Measurements from ENCODE around the gene UACA. TPM values are rescaled to one million over a fixed set of nuclear protein-coding genes. Genes with fewer than 3 reads are reported as not detected.

Gene UACA
- total RNA-seq, 1 experiment from 2014 or later, result 44.8 TPM

DNA sequence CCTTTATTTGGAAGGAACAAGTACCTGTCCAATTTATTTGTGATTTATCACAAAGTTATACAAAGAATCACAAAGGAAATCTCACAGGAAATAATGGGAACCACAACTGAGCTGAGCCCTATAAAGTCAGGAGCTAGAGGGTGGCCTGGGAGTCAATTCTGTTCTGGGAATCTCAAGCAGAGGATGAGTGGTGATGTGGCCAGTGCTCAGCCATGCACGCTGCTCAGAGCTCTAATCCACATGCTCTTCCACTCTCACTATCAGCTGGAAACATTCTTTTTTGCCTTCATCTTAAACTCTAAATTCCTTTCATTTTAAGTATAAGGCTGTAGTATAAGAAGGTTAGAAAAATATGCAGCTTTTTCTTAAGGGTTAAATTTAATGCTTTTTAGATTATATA is 36.6 kb downstream of the UACA start:
- H3K36me3 Mint-ChIP-seq, result no peaks in the 10 kb centered on the region
- ATAC-seq, result peak; percentile 77
- no peak for DNase-seq (ENCODE audit: low spot score)
- ChIA-PET CTCF (interaction anchor here (0.8 to 1.6 kb wide), 2 partner anchors 17 to 85 kb away, joined by 3 to 8 read pairs; no protein-coding TSS in a partner anchor), POLR2A (no interaction called here)
- peak overlapping the region; percentile 24; the same call in 1 of the 2 replicates for H3K27ac Mint-ChIP-seq
- H3K4me3 Mint-ChIP-seq, result no peak overlapping the region
- TF ChIP-seq NR3C1 (CRISPR knock-in tag; conservative IDR thresholded peaks at IDR 0.05; ENCODE audit: low read depth) (no peak), FOXK1 (CRISPR knock-in tag; IDR thresholded peaks at IDR 0.05) (no peak), ZNF263 (CRISPR knock-in tag; IDR thresholded peaks at IDR 0.05; ENCODE audit: low read depth) (no peak), FOXJ3 (CRISPR knock-in tag; IDR thresholded peaks at IDR 0.05; ENCODE audit: borderline replicate concordance) (no peak), SMAD4 (CRISPR knock-in tag; IDR thresholded peaks at IDR 0.05) (no peak), NFYB (CRISPR knock-in tag; conservative IDR thresholded peaks at IDR 0.05; ENCODE audit: low read depth) (no peak)
- TF ChIP-seq, protein P1, sequence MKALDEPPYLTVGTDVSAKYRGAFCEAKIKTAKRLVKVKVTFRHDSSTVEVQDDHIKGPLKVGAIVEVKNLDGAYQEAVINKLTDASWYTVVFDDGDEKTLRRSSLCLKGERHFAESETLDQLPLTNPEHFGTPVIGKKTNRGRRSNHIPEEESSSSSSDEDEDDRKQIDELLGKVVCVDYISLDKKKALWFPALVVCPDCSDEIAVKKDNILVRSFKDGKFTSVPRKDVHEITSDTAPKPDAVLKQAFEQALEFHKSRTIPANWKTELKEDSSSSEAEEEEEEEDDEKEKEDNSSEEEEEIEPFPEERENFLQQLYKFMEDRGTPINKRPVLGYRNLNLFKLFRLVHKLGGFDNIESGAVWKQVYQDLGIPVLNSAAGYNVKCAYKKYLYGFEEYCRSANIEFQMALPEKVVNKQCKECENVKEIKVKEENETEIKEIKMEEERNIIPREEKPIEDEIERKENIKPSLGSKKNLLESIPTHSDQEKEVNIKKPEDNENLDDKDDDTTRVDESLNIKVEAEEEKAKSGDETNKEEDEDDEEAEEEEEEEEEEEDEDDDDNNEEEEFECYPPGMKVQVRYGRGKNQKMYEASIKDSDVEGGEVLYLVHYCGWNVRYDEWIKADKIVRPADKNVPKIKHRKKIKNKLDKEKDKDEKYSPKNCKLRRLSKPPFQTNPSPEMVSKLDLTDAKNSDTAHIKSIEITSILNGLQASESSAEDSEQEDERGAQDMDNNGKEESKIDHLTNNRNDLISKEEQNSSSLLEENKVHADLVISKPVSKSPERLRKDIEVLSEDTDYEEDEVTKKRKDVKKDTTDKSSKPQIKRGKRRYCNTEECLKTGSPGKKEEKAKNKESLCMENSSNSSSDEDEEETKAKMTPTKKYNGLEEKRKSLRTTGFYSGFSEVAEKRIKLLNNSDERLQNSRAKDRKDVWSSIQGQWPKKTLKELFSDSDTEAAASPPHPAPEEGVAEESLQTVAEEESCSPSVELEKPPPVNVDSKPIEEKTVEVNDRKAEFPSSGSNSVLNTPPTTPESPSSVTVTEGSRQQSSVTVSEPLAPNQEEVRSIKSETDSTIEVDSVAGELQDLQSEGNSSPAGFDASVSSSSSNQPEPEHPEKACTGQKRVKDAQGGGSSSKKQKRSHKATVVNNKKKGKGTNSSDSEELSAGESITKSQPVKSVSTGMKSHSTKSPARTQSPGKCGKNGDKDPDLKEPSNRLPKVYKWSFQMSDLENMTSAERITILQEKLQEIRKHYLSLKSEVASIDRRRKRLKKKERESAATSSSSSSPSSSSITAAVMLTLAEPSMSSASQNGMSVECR (CRISPR knock-in tag; IDR thresholded peaks at IDR 0.05; ENCODE audit: borderline replicate concordance), result no peak
- TF ChIP-seq, protein P2, sequence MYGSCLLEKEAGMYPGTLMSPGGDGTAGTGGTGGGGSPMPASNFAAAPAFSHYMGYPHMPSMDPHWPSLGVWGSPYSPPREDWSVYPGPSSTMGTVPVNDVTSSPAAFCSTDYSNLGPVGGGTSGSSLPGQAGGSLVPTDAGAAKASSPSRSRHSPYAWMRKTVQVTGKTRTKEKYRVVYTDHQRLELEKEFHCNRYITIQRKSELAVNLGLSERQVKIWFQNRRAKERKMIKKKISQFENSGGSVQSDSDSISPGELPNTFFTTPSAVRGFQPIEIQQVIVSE (CRISPR knock-in tag; IDR thresholded peaks at IDR 0.05; ENCODE audit: borderline replicate concordance), result no peak
- TF ChIP-seq, protein P3, sequence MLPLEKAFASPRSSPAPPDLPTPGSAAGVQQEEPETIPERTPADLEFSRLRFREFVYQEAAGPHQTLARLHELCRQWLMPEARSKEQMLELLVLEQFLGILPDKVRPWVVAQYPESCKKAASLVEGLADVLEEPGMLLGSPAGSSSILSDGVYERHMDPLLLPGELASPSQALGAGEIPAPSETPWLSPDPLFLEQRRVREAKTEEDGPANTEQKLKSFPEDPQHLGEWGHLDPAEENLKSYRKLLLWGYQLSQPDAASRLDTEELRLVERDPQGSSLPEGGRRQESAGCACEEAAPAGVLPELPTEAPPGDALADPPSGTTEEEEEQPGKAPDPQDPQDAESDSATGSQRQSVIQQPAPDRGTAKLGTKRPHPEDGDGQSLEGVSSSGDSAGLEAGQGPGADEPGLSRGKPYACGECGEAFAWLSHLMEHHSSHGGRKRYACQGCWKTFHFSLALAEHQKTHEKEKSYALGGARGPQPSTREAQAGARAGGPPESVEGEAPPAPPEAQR (CRISPR knock-in tag; IDR thresholded peaks at IDR 0.05), result no peak
- TF ChIP-seq, protein P4, sequence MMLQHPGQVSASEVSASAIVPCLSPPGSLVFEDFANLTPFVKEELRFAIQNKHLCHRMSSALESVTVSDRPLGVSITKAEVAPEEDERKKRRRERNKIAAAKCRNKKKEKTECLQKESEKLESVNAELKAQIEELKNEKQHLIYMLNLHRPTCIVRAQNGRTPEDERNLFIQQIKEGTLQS (CRISPR knock-in tag; conservative IDR thresholded peaks at IDR 0.05), result no peak
- TF ChIP-seq, protein P5, sequence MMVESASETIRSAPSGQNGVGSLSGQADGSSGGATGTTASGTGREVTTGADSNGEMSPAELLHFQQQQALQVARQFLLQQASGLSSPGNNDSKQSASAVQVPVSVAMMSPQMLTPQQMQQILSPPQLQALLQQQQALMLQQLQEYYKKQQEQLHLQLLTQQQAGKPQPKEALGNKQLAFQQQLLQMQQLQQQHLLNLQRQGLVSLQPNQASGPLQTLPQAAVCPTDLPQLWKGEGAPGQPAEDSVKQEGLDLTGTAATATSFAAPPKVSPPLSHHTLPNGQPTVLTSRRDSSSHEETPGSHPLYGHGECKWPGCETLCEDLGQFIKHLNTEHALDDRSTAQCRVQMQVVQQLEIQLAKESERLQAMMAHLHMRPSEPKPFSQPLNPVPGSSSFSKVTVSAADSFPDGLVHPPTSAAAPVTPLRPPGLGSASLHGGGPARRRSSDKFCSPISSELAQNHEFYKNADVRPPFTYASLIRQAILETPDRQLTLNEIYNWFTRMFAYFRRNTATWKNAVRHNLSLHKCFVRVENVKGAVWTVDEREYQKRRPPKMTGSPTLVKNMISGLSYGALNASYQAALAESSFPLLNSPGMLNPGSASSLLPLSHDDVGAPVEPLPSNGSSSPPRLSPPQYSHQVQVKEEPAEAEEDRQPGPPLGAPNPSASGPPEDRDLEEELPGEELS (CRISPR knock-in tag; IDR thresholded peaks at IDR 0.05), result no peak
- peaks cover 4% of the 10 kb centered on the region; the same call in 1 of the 2 replicates for H3K4me1 Mint-ChIP-seq
- no peaks in the 10 kb centered on the region for H3K9me3 Mint-ChIP-seq
- no peaks in the 10 kb centered on the region; the same call in 1 of the 2 replicates for H3K27me3 Mint-ChIP-seq (ENCODE audit: low read depth)

DNA sequence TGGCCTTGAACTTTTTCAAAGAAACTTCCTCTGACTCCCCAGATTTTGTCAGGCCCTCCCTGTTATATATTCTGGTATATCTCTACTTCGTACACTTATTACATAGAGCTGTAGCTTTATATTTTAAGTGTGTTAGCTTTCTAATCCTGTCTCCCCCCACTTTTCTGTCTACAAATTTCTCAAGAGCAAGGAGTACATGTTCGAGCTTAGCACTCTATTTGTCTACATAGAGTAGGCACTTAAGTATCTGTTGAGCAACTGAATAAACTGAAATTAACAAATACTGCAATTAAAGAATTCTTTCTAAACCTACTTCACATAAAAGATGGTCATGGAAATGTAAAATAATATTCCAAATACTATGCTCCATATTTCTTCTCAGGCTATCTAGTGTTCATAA is 39.4 kb downstream of the UACA start:
- no peaks in the 10 kb centered on the region for H3K9me3 Mint-ChIP-seq
- ATAC-seq (no peak), DNase-seq (ENCODE audit: low spot score) (no peak)
- no peaks in the 10 kb centered on the region for H3K27me3 Mint-ChIP-seq (ENCODE audit: low read depth)
- 0 out of 2 replicates have a peak, but pooled peaks cover 2% of the 10 kb centered on the region for H3K36me3 Mint-ChIP-seq
- no peak overlapping the region for H3K4me3 Mint-ChIP-seq
- CTCF ChIA-PET, result interaction anchor here (2.0 to 2.7 kb wide), 3 partner anchors 11 to 27 kb away, joined by 8 to 31 read pairs (median 21); no protein-coding TSS in a partner anchor
- TF ChIP-seq, protein P5 (CRISPR knock-in tag; IDR thresholded peaks at IDR 0.05), result no peak
- TF ChIP-seq RELA (CRISPR knock-in tag; IDR thresholded peaks at IDR 0.05; ENCODE audit: borderline replicate concordance), result no peak
- H3K27ac Mint-ChIP-seq, result no peak overlapping the region
- peaks cover 12% of the 10 kb centered on the region for H3K4me1 Mint-ChIP-seq
- POLR2A ChIA-PET, result interaction anchor here (0.5 kb wide), 1 partner anchor 88 kb away, joined by 7 read pairs; no protein-coding TSS in a partner anchor
